Esophagus squamous epithelium (tissue), 4 donors: Measurements from ENCODE around the gene CTNNA2.

ENCODE experiments used
- CTCF ChIP-seq, 6 experiments: fragments of 450-650 bp in 4 of 6; fragments of 200-600 bp in 2 of 6; sonication (generic) in 2 of 6; IDR thresholded peaks; one replicate each; pipeline ENCODE4 v1.5.1; 2016 to 2019; ENCODE audit warnings: antibody characterized with exemption in 6 of 6, mild to moderate bottlenecking in 4 of 6, moderate library complexity in 4 of 6
- POLR2A ChIP-seq, 4 donors: fragments of 450-650 bp; IDR thresholded peaks; one replicate each; pipeline ENCODE4 v1.6.1; 2017; ENCODE audit warnings: antibody characterized with exemption in 4 of 4, mild to moderate bottlenecking in 4 of 4, moderate library complexity in 3 of 4

DNA sequence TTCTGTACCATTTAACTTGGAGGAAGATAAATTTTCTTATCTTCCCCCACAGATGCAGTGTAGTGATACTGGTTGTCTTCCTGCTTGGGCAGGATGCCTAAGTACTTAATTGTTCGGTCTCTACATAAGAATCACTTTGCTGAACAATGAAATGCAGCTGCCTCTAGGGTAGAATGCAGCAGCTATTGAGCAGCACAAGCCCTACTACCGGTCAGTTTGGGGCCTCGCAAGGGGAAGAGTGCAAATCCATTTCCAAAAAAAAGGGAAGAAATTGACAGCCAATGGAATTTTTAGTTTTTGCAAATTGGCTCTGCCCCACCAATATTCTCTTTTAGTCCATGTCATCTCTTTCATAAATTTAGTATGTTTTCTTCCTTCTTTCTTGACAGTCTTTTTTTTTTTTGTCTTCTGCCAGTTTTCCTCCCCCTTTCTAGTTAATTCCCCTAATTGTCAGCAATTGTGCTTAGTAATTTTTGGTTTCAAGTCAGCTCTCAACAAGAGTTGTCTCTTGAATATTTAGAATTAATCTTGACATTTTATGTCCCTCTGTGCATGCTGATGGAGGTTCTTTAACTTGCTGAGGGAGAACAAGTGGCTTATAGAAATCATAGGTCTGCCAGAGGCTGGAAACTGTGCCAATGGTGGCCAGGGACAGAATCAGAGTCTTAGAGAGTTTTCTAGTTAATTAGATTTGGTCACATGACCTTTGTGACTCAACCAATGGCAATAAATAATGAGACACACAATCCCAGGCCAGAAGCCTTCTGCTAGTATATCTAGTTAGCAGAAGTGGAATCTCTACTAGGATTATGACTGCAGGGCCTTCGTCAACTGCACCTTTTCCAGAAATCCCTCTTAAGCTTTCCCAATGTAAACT lies 270.0 kb downstream of the CTNNA2 start:
- TF ChIP-seq POLR2A (IDR thresholded peaks at IDR 0.05) (no peak), CTCF (IDR thresholded peaks at IDR 0.05) (no peak)
